ENCODE measurements around the gene NPAS1. TPM values are rescaled to one million over a fixed set of nuclear protein-coding genes. Genes with fewer than 3 reads are reported as not detected.

NPAS1 gene
- total and polyA plus RNA-seq, 10 donors, result 0.85 to 6.3 (median 2.4) TPM

- H3K4me3 ChIP-seq, result no peak overlapping the region
- peak overlapping the region in 7 of 8 donors; percentile 51 to 77 (median 73) for H3K27ac ChIP-seq
- intact Hi-C loops (cut with DNase I; ENCODE audit: low total_unique reads), result no loop called here
- H3K9me3 ChIP-seq, result no peaks in the 10 kb centered on the region
- peaks cover 0 to 22% (median 0%) of the 10 kb centered on the region in 6 donors for H3K36me3 ChIP-seq
- H3K27me3 ChIP-seq (replicated peaks in 1 of 7), result no peaks in the 10 kb centered on the region
- TF ChIP-seq CTCF (IDR thresholded peaks at IDR 0.05 in 8 of 11, conservative IDR thresholded peaks at IDR 0.05 in 3 of 11) (no peak), POLR2AphosphoS5 (IDR thresholded peaks at IDR 0.05) (no peak), POLR2A (IDR thresholded peaks at IDR 0.05) (no peak)
- 78 to 90% (median 86%) methylated on average over 7 of the region's 7 CpGs for WGBS, 5 donors
- H3K4me1 ChIP-seq, result peaks cover 38 to 92% (median 64%) of the 10 kb centered on the region in 6 donors
- peak; percentile 31 for DNase-seq
Measured at GRCh38 chr19:46977548-46977947, 42.1 kb upstream of the NPAS1 start.

- DNase-seq, result no peak
- H3K27ac ChIP-seq, result peak overlapping the region in 7 of 8 donors; percentile 36 to 77 (median 73)
- H3K36me3 ChIP-seq, result peaks cover 0 to 14% (median 0%) of the 10 kb centered on the region in 6 donors
- intact Hi-C loops (cut with DNase I; ENCODE audit: low total_unique reads), result no loop called here
- 65 to 82% (median 70%) methylated on average over 4 to 5 of the region's 5 CpGs for WGBS, 5 donors
- H3K4me1 ChIP-seq, result peaks cover 38 to 88% (median 64%) of the 10 kb centered on the region in 6 donors
- no peak overlapping the region for H3K4me3 ChIP-seq
- TF ChIP-seq POLR2AphosphoS5 (IDR thresholded peaks at IDR 0.05) (no peak), POLR2A (IDR thresholded peaks at IDR 0.05) (no peak), CTCF (IDR thresholded peaks at IDR 0.05 in 8 of 11, conservative IDR thresholded peaks at IDR 0.05 in 3 of 11) (no peak)
- H3K27me3 ChIP-seq (replicated peaks in 1 of 7), result no peaks in the 10 kb centered on the region
- H3K9me3 ChIP-seq, result no peaks in the 10 kb centered on the region
Measured at GRCh38 chr19:46978171-46978869, 41.3 kb upstream of the NPAS1 start.

- H3K36me3 ChIP-seq, result peaks cover 0 to 14% (median 0%) of the 10 kb centered on the region in 6 donors
- no peaks in the 10 kb centered on the region for H3K27me3 ChIP-seq (replicated peaks in 1 of 7)
- peak overlapping the region in 1 of 8 donors; percentile 69 for H3K27ac ChIP-seq
- no peaks in the 10 kb centered on the region for H3K9me3 ChIP-seq
- no peak overlapping the region for H3K4me3 ChIP-seq
- WGBS, 5 donors, result 89 to 94% (median 91%) methylated on average over 28 to 29 of the region's 29 CpGs
- no peak for TF ChIP-seq POLR2A (IDR thresholded peaks at IDR 0.05)
- TF ChIP-seq CTCF (IDR thresholded peaks at IDR 0.05 in 8 of 11, conservative IDR thresholded peaks at IDR 0.05 in 3 of 11), result no peak
- TF ChIP-seq POLR2AphosphoS5 (IDR thresholded peaks at IDR 0.05), result no peak
- peak; percentile 40 for DNase-seq
- intact Hi-C loops (cut with DNase I; ENCODE audit: low total_unique reads), result no loop called here
- peaks cover 40 to 90% (median 69%) of the 10 kb centered on the region in 6 donors for H3K4me1 ChIP-seq
Measured at GRCh38 chr19:46979126-46980105, 40.2 kb upstream of the NPAS1 start.
